MCF 10A (cell line): ENCODE results near the gene RAP1A. TPM values are rescaled to one million over a fixed set of nuclear protein-coding genes. Genes with fewer than 3 reads are reported as not detected.

ENCODE experiments used
- BruUV-seq: library from RNA; stranded (reverse); fragments of 400-500 nt; replicated peaks from 2 replicates; lab custom pipeline; 2021; lab: Mats Ljungman, UMichigan
- CTCF ChIA-PET: fragments of 300-600 bp; sonication (Branson Sonifier 250); formaldehyde crosslinking; extraction: SDS; loops from one replicate; lab custom pipeline; 2021; ENCODE audit warnings: antibody characterized with exemption, inconsistent platforms; lab: Yijun Ruan, JAX
- POLR2A ChIA-PET: fragments of 300-600, 350-650 bp; sonication (Branson Sonifier 250); formaldehyde crosslinking; extraction: SDS; loops from one replicate; lab custom pipeline; 2020; ENCODE audit warnings: antibody characterized with exemption, inconsistent platforms; lab: Yijun Ruan, JAX
- DNase-seq: peaks from one replicate; pipeline ENCODE4 v3.0.0-alpha.2; 2018; ENCODE audit not compliant: unreplicated experiment
- H3K27ac Mint-ChIP-seq: one replicate; pipeline ENCODE4 v1.8.0; 2022; ENCODE audit warnings: mild to moderate bottlenecking, low read depth, mixed read lengths; ENCODE audit not compliant: unreplicated experiment
- H3K27me3 Mint-ChIP-seq: one replicate; pipeline ENCODE4 v1.8.0; 2022; ENCODE audit warnings: mixed read lengths; ENCODE audit not compliant: insufficient read depth, unreplicated experiment
- H3K36me3 Mint-ChIP-seq: one replicate; pipeline ENCODE4 v1.8.0; 2022; ENCODE audit warnings: mild to moderate bottlenecking, moderate library complexity, mixed read lengths; ENCODE audit not compliant: insufficient read depth, unreplicated experiment
- H3K4me1 Mint-ChIP-seq: one replicate; pipeline ENCODE4 v1.8.0; 2022; ENCODE audit warnings: mixed read lengths; ENCODE audit not compliant: insufficient read depth, unreplicated experiment
- H3K4me3 Mint-ChIP-seq: one replicate; pipeline ENCODE4 v1.8.0; 2022; ENCODE audit warnings: mild to moderate bottlenecking, moderate library complexity, mixed read lengths; ENCODE audit not compliant: unreplicated experiment
- H3K9me3 Mint-ChIP-seq: one replicate; pipeline ENCODE4 v1.8.0; 2022; ENCODE audit warnings: mixed read lengths; ENCODE audit not compliant: unreplicated experiment
- intact Hi-C: fragments of 100-400 bp; cut with micrococcal nuclease; formaldehyde crosslinking; loops from 2 replicates; pipeline ENCODE4 v1.14.1; 2022
- total RNA-seq: library from RNA; stranded (reverse); gene quantifications from 2 replicates; pipeline ENCODE4 v1.2.3, GENCODE V29; 2022
- TF ChIP-seq, protein P1 (sequence below): fragments of 200-600 bp; IDR thresholded peaks from one replicate; pipeline ENCODE4 v1.8.0; 2022; ENCODE audit warnings: antibody characterized with exemption, mild to moderate bottlenecking; ENCODE audit not compliant: unreplicated experiment

Gene RAP1A
- total RNA-seq, 1 experiment from 2014 or later: 39.3 TPM

DNA sequence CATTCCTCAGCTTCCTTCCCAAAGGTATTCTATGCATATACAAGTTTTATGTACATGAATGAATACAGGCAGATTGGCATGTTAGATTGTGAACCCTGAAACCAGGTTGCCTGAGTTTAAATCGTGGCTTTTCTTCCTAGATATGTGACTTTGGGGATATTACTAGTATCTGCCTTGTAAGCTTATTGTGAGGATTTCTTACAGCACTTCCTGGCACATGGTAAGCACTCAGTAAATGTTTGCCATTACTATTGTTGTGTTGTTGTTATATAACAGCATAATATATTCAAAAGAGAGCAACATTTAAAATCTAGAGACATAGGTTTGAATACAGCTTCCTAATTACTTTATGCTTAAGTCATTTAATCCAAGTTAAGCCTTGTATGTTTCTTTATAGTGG lies 45.1 kb downstream of the RAP1A start:
- DNase-seq: no peak
- Mint-ChIP-seq H3K27me3 (no peaks in the 10 kb centered on the region), H3K36me3 (no peaks in the 10 kb centered on the region), H3K4me1 (peaks cover 7% of the 10 kb centered on the region), H3K4me3 (no peak overlapping the region), H3K27ac (no peak overlapping the region), H3K9me3 (no peaks in the 10 kb centered on the region)
- BruUV-seq: no TSS peak
- TF ChIP-seq, protein P1, sequence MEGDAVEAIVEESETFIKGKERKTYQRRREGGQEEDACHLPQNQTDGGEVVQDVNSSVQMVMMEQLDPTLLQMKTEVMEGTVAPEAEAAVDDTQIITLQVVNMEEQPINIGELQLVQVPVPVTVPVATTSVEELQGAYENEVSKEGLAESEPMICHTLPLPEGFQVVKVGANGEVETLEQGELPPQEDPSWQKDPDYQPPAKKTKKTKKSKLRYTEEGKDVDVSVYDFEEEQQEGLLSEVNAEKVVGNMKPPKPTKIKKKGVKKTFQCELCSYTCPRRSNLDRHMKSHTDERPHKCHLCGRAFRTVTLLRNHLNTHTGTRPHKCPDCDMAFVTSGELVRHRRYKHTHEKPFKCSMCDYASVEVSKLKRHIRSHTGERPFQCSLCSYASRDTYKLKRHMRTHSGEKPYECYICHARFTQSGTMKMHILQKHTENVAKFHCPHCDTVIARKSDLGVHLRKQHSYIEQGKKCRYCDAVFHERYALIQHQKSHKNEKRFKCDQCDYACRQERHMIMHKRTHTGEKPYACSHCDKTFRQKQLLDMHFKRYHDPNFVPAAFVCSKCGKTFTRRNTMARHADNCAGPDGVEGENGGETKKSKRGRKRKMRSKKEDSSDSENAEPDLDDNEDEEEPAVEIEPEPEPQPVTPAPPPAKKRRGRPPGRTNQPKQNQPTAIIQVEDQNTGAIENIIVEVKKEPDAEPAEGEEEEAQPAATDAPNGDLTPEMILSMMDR: no peak
- POLR2A ChIA-PET: interaction anchor here (0.5 to 1.8 kb wide), 5 partner anchors 11 to 183 kb away, joined by 3 to 4 read pairs (median 3); no protein-coding TSS in a partner anchor
- CTCF ChIA-PET: interaction anchor here (0.7 to 1.7 kb wide), 6 partner anchors 10 to 1056 kb away, joined by 3 to 7 read pairs (median 3); no protein-coding TSS in a partner anchor
- intact Hi-C loops: no loop called here

DNA sequence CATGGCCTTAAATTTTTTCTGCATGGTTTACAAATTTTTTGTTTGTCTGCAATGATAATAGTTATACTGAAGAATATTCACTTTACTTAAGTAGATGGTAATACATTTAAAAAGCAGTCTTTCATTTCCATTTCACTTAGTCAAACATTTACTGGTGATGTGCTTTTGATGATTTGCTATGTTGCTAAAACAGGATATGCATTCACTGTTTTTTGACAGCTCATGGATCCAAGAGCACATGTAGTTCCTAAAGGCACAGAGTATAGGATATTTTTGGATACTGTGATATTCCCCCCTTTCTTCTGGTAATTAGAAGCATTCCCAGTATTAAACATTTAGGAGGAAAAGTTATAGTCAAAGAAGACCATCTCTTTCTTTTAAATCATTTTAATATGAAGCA lies 45.9 kb downstream of the RAP1A start:
- BruUV-seq: no TSS peak
- peaks cover 7% of the 10 kb centered on the region for H3K4me1 Mint-ChIP-seq
- no peaks in the 10 kb centered on the region for H3K36me3 Mint-ChIP-seq
- no peaks in the 10 kb centered on the region for H3K9me3 Mint-ChIP-seq
- TF ChIP-seq, protein P1: no peak
- no peak for DNase-seq
- H3K4me3 Mint-ChIP-seq: no peak overlapping the region
- no peaks in the 10 kb centered on the region for H3K27me3 Mint-ChIP-seq
- ChIA-PET POLR2A (interaction anchor here (0.7 to 1.8 kb wide), 2 partner anchors 10 to 89 kb away, joined by 3 read pairs; no protein-coding TSS in a partner anchor), CTCF (interaction anchor here (0.6 to 1.7 kb wide), 4 partner anchors 9 to 184 kb away, joined by 3 to 7 read pairs (median 3); no protein-coding TSS in a partner anchor)
- intact Hi-C loops: no loop called here
- peak overlapping the region; percentile 35 for H3K27ac Mint-ChIP-seq

DNA sequence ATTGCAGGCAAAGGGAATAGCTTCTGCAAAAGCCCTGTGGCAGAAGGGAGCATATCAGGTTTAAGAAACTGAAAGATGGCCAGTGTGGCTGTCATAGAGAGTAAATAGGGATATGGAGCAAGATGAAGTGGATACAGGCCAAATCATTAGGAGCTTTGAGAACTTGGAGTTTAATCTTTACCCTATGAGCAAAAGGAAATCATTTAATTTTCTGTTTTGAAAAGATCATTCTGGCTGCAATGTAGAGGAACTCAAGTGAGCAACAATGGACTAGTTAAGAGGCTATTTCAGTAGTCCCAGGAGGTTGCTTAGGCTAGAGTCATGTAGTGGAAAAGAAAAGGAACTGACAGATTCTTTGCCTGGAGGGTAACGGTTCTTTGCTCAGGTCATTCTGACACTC lies 47.2 kb downstream of the RAP1A start:
- CTCF ChIA-PET: interaction anchor here (0.7 to 5.5 kb wide), 2 partner anchors 95 to 158 kb away, joined by 3 to 27 read pairs; no protein-coding TSS in a partner anchor
- no peak overlapping the region for H3K27ac Mint-ChIP-seq
- DNase-seq: no peak
- H3K4me3 Mint-ChIP-seq: no peak overlapping the region
- intact Hi-C loops: no loop called here
- no TSS peak for BruUV-seq
- H3K9me3 Mint-ChIP-seq: no peaks in the 10 kb centered on the region
- H3K36me3 Mint-ChIP-seq: no peaks in the 10 kb centered on the region
- peaks cover 7% of the 10 kb centered on the region for H3K4me1 Mint-ChIP-seq
- TF ChIP-seq, protein P1: no peak
- H3K27me3 Mint-ChIP-seq: no peaks in the 10 kb centered on the region
- POLR2A ChIA-PET: no interaction called here

- BruUV-seq: no TSS peak
- no peak for DNase-seq
- Mint-ChIP-seq H3K27me3 (no peaks in the 10 kb centered on the region), H3K4me1 (peaks cover 6% of the 10 kb centered on the region), H3K27ac (no peak overlapping the region), H3K9me3 (no peaks in the 10 kb centered on the region), H3K36me3 (no peaks in the 10 kb centered on the region), H3K4me3 (no peak overlapping the region)
- POLR2A ChIA-PET: interaction anchor here (0.5 to 1.0 kb wide), 3 partner anchors 10 to 443 kb away, joined by 3 read pairs; no protein-coding TSS in a partner anchor
- CTCF ChIA-PET: interaction anchor here (0.6 to 5.5 kb wide), 5 partner anchors 30 to 943 kb away, joined by 3 to 27 read pairs (median 3); no protein-coding TSS in a partner anchor
- intact Hi-C loops: no loop called here
- TF ChIP-seq, protein P1: no peak
These were observed 49.7 kb downstream of the RAP1A start for GRCh38 chr1:111669268-111669667.
